Kidney (tissue), 14 donors: ENCODE data around the gene PLD5. TPM values are rescaled to one million over a fixed set of nuclear protein-coding genes. Genes with fewer than 3 reads are reported as not detected.

Source experiments
- DNase-seq, 5 donors: peaks; one replicate each; pipeline ENCODE4 v3.0.0-alpha.2; 2013 to 2020
- FAIRE-seq: peaks from 2 replicates; lab custom pipeline; 2012; peaks lifted over from hg19 to GRCh38; lab: Jason Lieb, UNC
- H3K27ac ChIP-seq, 2 donors: one replicate each; pipeline ENCODE4 v1.7.0; 2013; ENCODE audit warnings: low read depth in 2 of 2, low read length in 2 of 2, inconsistent platforms in 1 of 2
- H3K27me3 ChIP-seq: one replicate; pipeline ENCODE4 v1.7.1; 2013; ENCODE audit warnings: low read length, inconsistent platforms; ENCODE audit not compliant: control insufficient read depth, insufficient read depth
- H3K36me3 ChIP-seq, 3 donors: one replicate each; pipeline versions ENCODE4 v1.7.0 to v1.7.1; 2013; ENCODE audit warnings: low read length in 3 of 3, control low read depth in 1 of 3, inconsistent platforms in 1 of 3; ENCODE audit not compliant: insufficient read depth in 3 of 3, control insufficient read depth in 2 of 3
- H3K4me1 ChIP-seq, 3 donors: one replicate each; pipeline versions ENCODE4 v1.7.0 to v1.7.1; 2013; ENCODE audit warnings: low read length in 3 of 3, inconsistent platforms in 1 of 3, low read depth in 1 of 3; ENCODE audit not compliant: control insufficient read depth in 2 of 3, insufficient read depth in 2 of 3
- H3K4me3 ChIP-seq, 3 donors: one replicate each; pipeline versions ENCODE4 v1.7.0 to v1.8.1; 2013; ENCODE audit warnings: low read length in 3 of 3, control low read depth in 1 of 3, inconsistent platforms in 1 of 3
- H3K9ac ChIP-seq, 3 donors: one replicate each; pipeline versions ENCODE4 v1.7.0 to v1.7.1; 2013; ENCODE audit warnings: low read length in 3 of 3, control low read depth in 1 of 3, inconsistent platforms in 1 of 3
- H3K9me3 ChIP-seq, 3 donors: one replicate each; pipeline versions ENCODE4 v1.7.0 to v1.7.1; 2013; ENCODE audit warnings: low read length in 3 of 3, control low read depth in 1 of 3, inconsistent platforms in 1 of 3; ENCODE audit not compliant: control insufficient read depth in 2 of 3, insufficient read depth in 1 of 3
- intact Hi-C: fragments of 100-400 bp; cut with DNase I; formaldehyde crosslinking; loops from one replicate; pipeline ENCODE4 v1.11.1; 2022
- polyA plus RNA-seq: library from polyadenylated mRNA; stranded (reverse); fragments of 350-450 nt; fragmentation: Illumina TruSeq; extraction: RNeasy Lipid Tissue Mini Kit (QIAGEN cat#74804); gene quantifications from one replicate; pipeline ENCODE4 v1.2.3, GENCODE V29; 2014; ENCODE audit warnings: low read depth, low replicate concordance; ENCODE audit not compliant: insufficient read depth
- total RNA-seq: library from RNA; stranded (reverse); fragmentation: NEBNext Ultra II Directional; extraction: Animal tissue kit (Norgen Biotek cat#: 25700); gene quantifications from one replicate; pipeline ENCODE4 v1.2.1, GENCODE V29; 2021
- TF ChIP-seq, protein P1 (sequence below): IDR thresholded peaks from 3 replicates; pipeline ENCODE4 v1.5.1; 2012; ENCODE audit warnings: mild to moderate bottlenecking, moderate library complexity, borderline replicate concordance; ENCODE audit not compliant: insufficient read depth; ENCODE audit errors: extremely low read depth
- donor health status: control.
- donor health status: control.
- donor health status: control.
- donor health status: control.
- donor health status: control.
- donor health status: DM: yes; HTN: yes; CAD: no.
- donor health status: Normal renal cell carcinoma (clear cell type).

The PLD5 gene
- total and polyA plus RNA-seq, 2 donors from 2014 or later: 0.24 to 0.47 TPM

DNA sequence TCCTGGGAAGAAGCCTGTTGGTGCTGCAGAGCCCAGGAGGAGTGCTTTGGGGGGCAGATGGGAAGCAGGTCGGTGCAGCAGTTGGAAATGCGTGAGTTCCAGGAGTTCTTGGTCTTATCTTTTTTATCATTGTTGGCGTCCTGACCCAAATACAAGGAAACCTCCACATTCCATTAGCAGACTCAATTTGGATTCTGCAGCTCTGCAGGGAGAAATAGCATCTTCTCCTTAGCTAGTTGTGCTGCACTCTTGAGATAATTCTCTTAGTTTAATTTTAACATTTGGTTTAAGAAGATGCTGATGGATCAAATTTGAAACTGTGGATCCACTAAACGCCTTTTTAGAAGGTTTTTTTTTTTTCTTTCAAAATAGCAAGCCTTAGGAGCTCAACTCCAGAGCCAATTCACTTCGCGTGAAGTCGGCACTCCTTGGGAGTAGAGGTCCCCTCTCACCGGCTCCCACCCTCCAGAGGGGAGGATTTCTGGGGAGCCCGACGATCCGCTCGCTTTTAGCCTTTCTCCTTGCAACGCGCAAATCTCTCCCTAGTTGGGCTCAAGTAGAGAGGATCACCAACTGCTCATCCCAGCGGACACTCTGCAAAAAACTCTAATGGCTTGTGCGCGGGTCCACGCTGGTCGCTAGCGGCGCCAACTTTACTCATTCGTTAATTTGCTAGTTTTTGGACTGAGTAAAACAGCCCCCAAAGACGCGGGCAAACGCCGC, 1.3 kb downstream of the PLD5 start:
- FAIRE-seq (no peak), DNase-seq (peak in 2 of 5 donors; percentile 5 to 14)
- H3K9ac ChIP-seq: no peak overlapping the region
- TF ChIP-seq, protein P1, sequence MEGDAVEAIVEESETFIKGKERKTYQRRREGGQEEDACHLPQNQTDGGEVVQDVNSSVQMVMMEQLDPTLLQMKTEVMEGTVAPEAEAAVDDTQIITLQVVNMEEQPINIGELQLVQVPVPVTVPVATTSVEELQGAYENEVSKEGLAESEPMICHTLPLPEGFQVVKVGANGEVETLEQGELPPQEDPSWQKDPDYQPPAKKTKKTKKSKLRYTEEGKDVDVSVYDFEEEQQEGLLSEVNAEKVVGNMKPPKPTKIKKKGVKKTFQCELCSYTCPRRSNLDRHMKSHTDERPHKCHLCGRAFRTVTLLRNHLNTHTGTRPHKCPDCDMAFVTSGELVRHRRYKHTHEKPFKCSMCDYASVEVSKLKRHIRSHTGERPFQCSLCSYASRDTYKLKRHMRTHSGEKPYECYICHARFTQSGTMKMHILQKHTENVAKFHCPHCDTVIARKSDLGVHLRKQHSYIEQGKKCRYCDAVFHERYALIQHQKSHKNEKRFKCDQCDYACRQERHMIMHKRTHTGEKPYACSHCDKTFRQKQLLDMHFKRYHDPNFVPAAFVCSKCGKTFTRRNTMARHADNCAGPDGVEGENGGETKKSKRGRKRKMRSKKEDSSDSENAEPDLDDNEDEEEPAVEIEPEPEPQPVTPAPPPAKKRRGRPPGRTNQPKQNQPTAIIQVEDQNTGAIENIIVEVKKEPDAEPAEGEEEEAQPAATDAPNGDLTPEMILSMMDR: no peak
- H3K9me3 ChIP-seq: no peaks in the 10 kb centered on the region
- intact Hi-C loops: no loop called here
- peak overlapping the region in 1 of 3 donors; percentile 51 for H3K4me3 ChIP-seq
- no peak overlapping the region for H3K27ac ChIP-seq
- H3K27me3 ChIP-seq: peaks cover 18% of the 10 kb centered on the region
- H3K4me1 ChIP-seq: peaks cover 0 to 3% (median 0%) of the 10 kb centered on the region in 3 donors
- H3K36me3 ChIP-seq: no peaks in the 10 kb centered on the region

DNA sequence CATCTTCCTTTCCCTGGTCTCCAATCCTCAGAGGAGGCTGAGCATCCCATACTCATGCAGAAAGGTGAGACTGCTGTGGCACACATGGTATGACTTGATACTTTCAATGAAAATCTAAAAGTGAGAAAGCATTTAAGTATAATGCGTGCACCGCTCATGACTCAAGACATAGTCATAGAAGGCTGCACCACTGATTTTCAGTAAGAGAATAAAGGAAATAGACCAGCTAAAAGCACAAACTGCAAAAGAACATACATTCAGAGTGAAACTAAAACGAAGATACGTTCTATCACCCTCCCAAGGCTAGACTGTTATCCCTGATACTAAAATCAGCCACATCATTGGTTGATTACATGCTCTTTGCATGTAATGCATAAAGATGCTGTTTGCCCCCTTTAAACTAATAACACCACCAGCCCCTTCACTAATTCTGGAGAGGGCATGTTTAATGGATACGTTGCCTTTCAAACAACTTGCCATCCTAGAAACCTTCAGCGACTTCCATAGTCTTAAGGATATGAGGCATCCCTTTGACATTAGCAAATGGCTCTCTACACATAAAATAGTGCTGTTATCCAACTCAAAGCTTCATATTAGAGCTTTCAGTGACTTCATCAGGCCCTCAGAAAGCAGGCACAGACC, 2.1 kb downstream of the PLD5 start:
- TF ChIP-seq, protein P1: no peak
- Histone ChIP-seq H3K27ac (no peak overlapping the region), H3K4me1 (peaks cover 0 to 3% (median 0%) of the 10 kb centered on the region in 3 donors), H3K36me3 (no peaks in the 10 kb centered on the region), H3K4me3 (no peak overlapping the region), H3K9me3 (no peaks in the 10 kb centered on the region), H3K9ac (no peak overlapping the region), H3K27me3 (peaks cover 18% of the 10 kb centered on the region)
- no peak for DNase-seq
- no peak for FAIRE-seq
- intact Hi-C loops: no loop called here

DNA sequence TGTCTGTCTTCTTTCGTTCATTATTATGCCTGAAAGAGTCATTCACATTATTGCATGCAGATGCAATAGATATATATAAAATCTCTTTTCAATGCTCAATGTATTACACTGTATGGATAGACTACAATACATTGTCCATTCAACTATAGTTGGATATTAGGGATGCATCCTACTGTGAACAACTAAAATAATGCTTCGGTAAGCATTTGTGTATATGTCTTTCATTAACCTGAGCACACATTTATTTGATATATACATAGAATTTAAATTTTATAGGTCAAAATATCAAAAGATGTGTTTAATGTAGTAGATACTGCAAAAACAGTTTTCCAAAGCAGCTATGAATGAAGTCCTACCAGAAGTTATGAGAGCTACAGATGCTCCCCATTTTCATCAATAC, 8.9 kb downstream of the PLD5 start:
- no peak overlapping the region for H3K9ac ChIP-seq
- no peaks in the 10 kb centered on the region for H3K9me3 ChIP-seq
- DNase-seq (no peak), FAIRE-seq (no peak)
- no peaks in the 10 kb centered on the region for H3K36me3 ChIP-seq
- no peak overlapping the region for H3K27ac ChIP-seq
- TF ChIP-seq, protein P1: no peak
- H3K27me3 ChIP-seq: no peaks in the 10 kb centered on the region
- intact Hi-C loops: no loop called here
- no peak overlapping the region for H3K4me3 ChIP-seq
- no peaks in the 10 kb centered on the region for H3K4me1 ChIP-seq
